Right atrium auricular region (tissue), 2 donors: ENCODE data around the gene CSNK2B. TPM values are rescaled to one million over a fixed set of nuclear protein-coding genes. Genes with fewer than 3 reads are reported as not detected.

Experiments used
- DNase-seq: peaks from one replicate; pipeline ENCODE4 v3.0.0-alpha.2; 2019; ENCODE audit warnings: low spot score
- H3K27ac ChIP-seq, 2 donors: fragments of 200-600 bp; sonication (generic); 1 replicate in 1 of 2; 2 replicates in 1 of 2; pipeline ENCODE4 v1.5.1; 2016 to 2019
- H3K27me3 ChIP-seq, 2 donors: fragments of 200-600 bp; sonication (generic); one replicate each; pipeline versions ENCODE4 v1.5.1 to v1.6.0; 2017 to 2019
- H3K36me3 ChIP-seq: fragments of 200-600 bp; sonication (generic); one replicate; pipeline ENCODE4 v1.5.1; 2016
- H3K4me1 ChIP-seq, 2 donors: fragments of 200-600 bp; sonication (generic); one replicate each; pipeline versions ENCODE4 v1.5.1 to v1.6.0; 2017 to 2019
- H3K4me3 ChIP-seq, 2 donors: fragments of 200-600 bp; sonication (generic); 1 replicate in 1 of 2; 2 replicates in 1 of 2; pipeline ENCODE4 v1.5.1; 2017 to 2019; ENCODE audit warnings: mild to moderate bottlenecking in 1 of 2, moderate library complexity in 1 of 2
- H3K9me3 ChIP-seq, 2 donors: fragments of 200-600 bp; sonication (generic); one replicate each; pipeline ENCODE4 v1.5.1; 2019
- CTCF ChIP-seq, 2 donors: fragments of 200-600 bp; sonication (generic); IDR thresholded peaks; one replicate each; pipeline ENCODE4 v1.5.1; 2019; ENCODE audit warnings: antibody characterized with exemption in 2 of 2
- total RNA-seq, 2 donors: library from RNA; depleted of rRNA; stranded (reverse); fragments of >200 nt; gene quantifications; one replicate each; pipeline ENCODE4 v1.1.0, GENCODE V29; 2016

CSNK2B gene
- total RNA-seq, 2 donors from 2014 or later: 242 to 243 TPM

GRCh38 chr6:31630177-31630934, 35.5 kb upstream of the CSNK2B start:
- no peaks in the 10 kb centered on the region for H3K27me3 ChIP-seq
- TF ChIP-seq CTCF (IDR thresholded peaks at IDR 0.05): no peak
- no peak for DNase-seq
- H3K9me3 ChIP-seq: no peaks in the 10 kb centered on the region
- no peaks in the 10 kb centered on the region for H3K4me1 ChIP-seq
- peaks cover 100% of the 10 kb centered on the region for H3K36me3 ChIP-seq
- no peak overlapping the region for H3K4me3 ChIP-seq
- H3K27ac ChIP-seq: no peak overlapping the region

DNA sequence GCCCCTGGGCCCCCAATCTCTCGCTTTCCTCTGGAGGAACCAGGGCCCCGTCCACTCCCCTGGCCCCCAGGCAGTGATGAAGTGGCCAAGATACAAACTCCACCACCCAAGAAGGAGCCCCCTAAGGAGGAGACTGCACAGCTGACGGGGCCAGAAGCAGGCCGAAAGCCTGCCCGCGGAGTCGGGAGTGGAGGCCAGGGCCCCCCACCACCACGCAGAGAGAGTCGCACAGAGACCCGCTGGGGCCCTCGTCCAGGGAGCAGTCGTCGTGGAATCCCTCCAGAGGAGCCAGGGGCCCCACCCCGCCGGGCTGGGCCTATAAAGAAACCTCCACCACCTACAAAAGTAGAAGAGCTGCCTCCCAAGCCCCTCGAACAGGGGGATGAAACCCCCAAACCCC, 34.7 kb upstream of the CSNK2B start:
- Histone ChIP-seq H3K36me3 (peaks cover 100% of the 10 kb centered on the region), H3K27me3 (no peaks in the 10 kb centered on the region)
- DNase-seq: no peak

DNA sequence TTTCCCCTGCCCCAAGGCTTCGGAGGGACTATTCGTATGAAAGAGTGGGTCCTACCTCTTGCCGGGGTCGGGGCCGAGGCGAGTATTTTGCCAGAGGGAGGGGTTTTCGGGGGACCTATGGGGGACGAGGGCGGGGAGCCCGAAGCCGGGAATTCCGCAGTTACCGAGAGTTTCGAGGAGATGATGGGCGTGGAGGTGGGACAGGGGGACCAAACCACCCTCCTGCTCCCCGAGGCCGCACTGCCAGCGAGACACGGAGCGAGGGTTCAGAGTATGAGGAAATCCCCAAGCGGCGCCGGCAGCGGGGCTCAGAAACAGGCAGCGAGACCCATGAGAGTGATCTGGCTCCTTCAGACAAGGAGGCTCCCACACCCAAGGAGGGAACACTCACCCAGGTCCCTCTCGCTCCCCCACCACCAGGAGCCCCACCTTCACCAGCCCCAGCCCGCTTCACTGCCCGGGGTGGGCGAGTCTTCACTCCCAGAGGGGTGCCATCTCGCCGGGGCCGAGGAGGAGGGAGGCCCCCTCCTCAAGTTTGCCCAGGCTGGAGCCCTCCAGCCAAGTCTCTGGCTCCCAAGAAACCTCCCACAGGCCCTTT, 34.1 kb upstream of the CSNK2B start:
- H3K36me3 ChIP-seq: peaks cover 100% of the 10 kb centered on the region
- H3K4me1 ChIP-seq: no peaks in the 10 kb centered on the region
- DNase-seq: no peak
- H3K27ac ChIP-seq: no peak overlapping the region
- no peak overlapping the region for H3K4me3 ChIP-seq
- H3K9me3 ChIP-seq: no peaks in the 10 kb centered on the region
- no peak for TF ChIP-seq CTCF (IDR thresholded peaks at IDR 0.05)
- H3K27me3 ChIP-seq: no peaks in the 10 kb centered on the region

More for the DNA sequence above, 34.7 kb upstream of the CSNK2B start:
- TF ChIP-seq CTCF (IDR thresholded peaks at IDR 0.05): no peak
- H3K4me1 ChIP-seq: no peaks in the 10 kb centered on the region
- H3K4me3 ChIP-seq: no peak overlapping the region
- H3K9me3 ChIP-seq: no peaks in the 10 kb centered on the region
- no peak overlapping the region for H3K27ac ChIP-seq

- Histone ChIP-seq H3K36me3 (peaks cover 100% of the 10 kb centered on the region), H3K27me3 (no peaks in the 10 kb centered on the region), H3K4me1 (no peaks in the 10 kb centered on the region), H3K4me3 (no peak overlapping the region), H3K9me3 (no peaks in the 10 kb centered on the region), H3K27ac (no peak overlapping the region)
- no peak for DNase-seq
- no peak for TF ChIP-seq CTCF (IDR thresholded peaks at IDR 0.05)
These were observed 33.5 kb upstream of the CSNK2B start for GRCh38 chr6:31632279-31632946.

GRCh38 chr6:31633447-31633846, 32.4 kb upstream of the CSNK2B start:
- no peaks in the 10 kb centered on the region for H3K9me3 ChIP-seq
- no peaks in the 10 kb centered on the region for H3K27me3 ChIP-seq
- no peak for TF ChIP-seq CTCF (IDR thresholded peaks at IDR 0.05)
- no peak overlapping the region for H3K4me3 ChIP-seq
- no peaks in the 10 kb centered on the region for H3K4me1 ChIP-seq
- DNase-seq: no peak
- no peak overlapping the region for H3K27ac ChIP-seq
- H3K36me3 ChIP-seq: peaks cover 100% of the 10 kb centered on the region
